HG03439 (cell line): ENCODE results near the gene STPG1.

ENCODE experiments used
- ATAC-seq: cut with Tn5 transposase; IDR thresholded peaks from one replicate; pipeline ENCODE4 v1.9.1; 2021; ENCODE audit warnings: mild to moderate bottlenecking, moderate library complexity; ENCODE audit not compliant: unreplicated experiment

STPG1 gene

GRCh38 chr1:24427545-24427862 lies 13.9 kb upstream of the STPG1 start:
- no peak for ATAC-seq

DNA sequence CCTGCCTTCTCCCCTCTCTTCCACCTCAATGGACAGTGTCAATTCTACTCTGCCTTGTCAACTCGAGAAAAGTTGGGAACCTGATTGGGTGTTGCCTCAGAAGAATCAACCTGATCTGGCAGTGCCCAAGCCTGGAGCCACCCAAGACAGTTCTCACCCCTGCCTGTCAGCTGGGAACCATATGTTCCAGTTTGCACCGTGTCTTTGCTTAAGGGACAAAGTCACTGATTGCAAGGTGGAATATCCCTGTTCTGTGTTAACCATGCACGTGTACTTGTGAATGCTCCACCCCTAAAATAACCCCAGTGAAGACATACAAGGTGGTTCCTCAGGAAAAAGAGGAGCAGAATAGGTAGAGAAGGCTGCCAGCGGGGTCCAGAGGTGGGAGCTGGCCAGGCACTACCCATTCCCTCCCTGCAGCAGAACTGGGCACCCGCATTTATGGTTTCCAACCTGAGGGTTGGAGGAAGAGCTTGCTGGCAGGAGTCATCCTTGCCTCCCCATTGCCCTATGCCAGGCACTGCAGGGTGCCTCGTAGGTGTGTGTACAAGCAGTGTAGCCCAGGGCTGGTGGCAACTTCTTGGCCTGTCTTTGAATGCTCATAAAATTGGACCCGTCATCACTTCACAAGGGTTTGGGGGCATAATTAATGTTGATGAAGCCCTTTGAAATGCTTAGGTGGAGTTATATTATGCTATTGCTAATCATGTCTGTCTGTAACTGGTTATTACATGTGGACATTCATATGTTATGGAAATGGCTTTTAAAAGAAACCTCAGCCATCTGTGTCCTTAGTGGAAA lies 13.4 kb upstream of the STPG1 start:
- no peak for ATAC-seq

- ATAC-seq: no peak
Measured at GRCh38 chr1:24425922-24426321, 12.3 kb upstream of the STPG1 start.

GRCh38 chr1:24425441-24425840 lies 11.9 kb upstream of the STPG1 start:
- ATAC-seq: no peak

GRCh38 chr1:24424990-24425389 lies 11.4 kb upstream of the STPG1 start:
- no peak for ATAC-seq

- ATAC-seq: no peak
Measured at GRCh38 chr1:24424207-24424606, 10.6 kb upstream of the STPG1 start.

GRCh38 chr1:24421502-24421901 lies 7.9 kb upstream of the STPG1 start:
- no peak for ATAC-seq

GRCh38 chr1:24420547-24420946 lies 7.0 kb upstream of the STPG1 start:
- no peak for ATAC-seq

DNA sequence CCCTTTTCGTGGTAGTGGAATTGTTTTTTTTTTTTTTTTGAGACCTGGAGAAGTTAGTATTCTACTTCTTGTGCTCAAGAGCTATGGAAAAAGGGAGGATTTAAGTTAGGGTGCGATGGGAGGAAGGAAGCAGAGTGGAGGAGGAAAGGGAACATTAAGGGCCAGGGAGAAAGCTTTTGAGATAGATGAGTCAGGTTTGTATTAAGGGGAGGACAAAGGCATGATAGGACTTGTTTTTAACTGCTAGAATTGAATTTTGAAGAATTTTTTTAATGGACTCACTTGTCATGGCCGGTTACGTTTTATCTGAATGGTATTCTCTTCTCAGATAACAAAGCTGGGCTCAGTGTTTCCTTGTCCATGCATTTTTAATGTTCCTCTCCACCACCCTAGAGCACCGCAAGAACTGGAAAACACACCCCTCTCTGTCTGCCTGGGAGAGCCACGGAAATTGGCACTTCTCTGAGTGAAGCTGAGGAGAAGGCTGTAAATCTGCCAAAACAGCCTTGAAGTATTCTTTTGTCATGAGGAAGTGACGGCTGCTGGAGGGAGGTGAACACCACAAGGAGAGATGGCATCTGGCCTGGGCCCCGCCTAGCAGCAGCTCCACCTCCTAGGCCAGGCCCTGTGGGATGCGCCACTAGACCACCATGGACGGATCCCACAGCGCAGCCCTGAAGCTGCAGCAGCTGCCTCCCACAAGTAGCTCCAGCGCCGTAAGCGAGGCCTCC lies 5.5 kb upstream of the STPG1 start:
- ATAC-seq: no peak

DNA sequence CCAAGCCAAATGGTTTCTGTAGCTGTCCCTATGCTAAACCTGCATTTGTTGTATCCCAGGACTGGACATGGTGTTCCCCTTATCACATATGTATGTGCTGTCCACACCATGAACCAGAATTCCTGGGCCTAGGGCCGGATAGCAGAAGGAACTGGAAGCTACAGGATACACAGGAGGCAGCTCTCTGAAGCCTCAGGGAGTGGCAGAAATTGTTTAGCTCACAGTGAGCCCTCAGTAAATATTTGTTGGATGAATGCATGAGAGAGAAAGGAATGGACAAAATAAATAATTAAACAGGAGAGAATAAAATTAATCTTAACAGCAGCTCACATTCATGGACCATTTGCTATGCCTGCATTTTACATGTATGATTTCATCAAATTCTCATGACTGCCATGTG lies 4.1 kb upstream of the STPG1 start:
- ATAC-seq: no peak

DNA sequence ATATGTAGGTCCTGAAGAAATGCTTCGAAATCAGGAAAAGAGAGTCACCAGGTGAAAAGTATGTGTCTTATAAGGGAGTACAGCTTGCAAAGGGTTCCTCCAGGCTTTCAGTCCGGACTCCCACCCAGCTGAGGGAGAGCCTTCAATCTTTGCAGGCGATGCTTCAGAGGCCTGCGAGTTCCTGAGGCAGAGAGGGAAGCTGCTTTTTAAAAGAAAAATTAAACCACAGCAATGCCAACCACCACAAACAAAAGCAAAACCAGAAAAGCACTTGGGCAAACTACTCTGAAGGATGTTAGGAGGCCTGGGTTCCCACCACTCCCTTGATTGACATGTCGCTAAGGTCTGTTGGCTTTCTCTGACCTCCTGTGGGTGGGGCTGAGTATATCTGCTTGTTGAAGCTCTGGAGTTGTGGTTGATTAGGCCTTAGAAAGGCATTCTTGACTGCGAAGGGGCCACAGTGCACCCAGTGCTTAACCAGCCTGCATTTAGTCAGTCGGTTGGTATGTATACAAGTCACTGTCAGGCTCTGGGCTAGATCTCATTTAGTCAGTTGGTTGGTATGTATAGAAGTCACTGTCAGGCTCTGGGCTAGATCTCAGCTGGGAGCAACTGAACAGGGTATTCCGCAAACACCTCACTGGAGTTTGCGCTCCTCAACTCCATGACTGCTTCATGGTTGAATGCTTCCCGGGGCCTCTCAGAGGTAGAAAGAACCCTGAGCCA lies 3.2 kb upstream of the STPG1 start:
- no peak for ATAC-seq

DNA sequence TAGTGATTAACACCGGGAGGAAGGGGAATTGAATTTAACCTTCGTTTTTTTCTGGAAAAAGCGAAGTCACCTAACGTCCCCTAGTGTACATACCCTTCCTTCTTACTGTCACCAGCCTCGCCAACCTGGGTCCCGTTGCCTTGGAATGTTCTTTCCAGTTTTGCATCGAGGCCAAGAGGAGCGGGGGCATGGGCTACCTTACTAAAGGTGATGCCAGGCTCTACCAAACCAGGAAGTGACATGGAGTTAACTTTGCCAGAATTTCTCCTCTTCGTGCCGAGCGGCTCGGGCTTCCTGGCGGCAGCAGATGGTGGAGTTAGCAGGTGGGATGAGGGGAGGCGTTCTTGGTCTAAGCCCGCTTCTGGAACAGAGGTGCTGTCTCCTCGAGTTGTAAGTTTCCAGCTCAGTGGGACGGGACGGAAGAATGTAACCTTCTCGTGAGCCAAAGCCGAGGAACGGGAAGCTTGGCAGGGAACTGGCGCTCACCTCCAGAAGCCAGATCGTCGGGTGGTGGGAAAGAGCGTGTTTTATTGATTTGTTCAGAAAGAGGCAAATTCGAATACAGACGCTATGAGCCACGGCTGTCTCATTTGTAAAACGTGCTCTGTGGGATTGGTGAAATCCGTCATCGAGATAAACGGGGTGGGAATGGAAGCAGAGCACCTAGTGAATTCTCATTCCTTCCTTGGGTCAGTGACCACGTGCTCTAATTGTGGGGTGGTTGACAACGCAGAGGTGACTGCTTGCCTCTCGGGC lies 2.5 kb upstream of the STPG1 start:
- ATAC-seq: peak; percentile 7

DNA sequence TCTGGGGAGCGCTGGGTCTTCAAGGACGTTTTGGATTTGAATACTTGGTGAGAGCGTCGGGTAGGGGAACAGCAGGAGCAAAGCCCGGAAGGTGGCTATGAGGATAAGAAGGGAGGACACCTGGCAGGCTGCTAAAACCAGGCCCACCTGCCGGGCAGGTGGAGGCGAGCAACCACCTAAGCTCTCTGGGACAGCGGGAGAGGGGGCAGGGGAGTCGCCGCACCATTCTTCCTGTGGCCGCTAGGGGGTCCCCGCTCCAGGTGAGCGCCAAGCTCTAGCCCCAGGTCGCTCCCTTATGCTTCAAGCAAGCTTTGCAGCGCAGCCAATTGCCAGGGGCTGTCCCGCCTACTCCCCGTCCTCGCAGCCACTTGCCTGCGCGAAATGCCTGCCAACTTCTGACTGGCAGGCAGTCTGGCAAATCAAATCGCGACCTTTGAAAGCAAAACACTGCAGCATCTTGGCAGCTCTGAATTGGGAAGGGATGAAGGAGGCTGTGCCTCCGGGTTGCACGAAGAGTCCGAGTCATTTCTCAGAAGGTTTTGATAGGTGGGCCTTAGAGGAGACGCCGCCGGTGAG lies 1.8 kb upstream of the STPG1 start, which contains the start of gene NIPAL3:
NIPAL3 (plus strand) TSS at position 469 of the 576 bp plus-strand sequence. CDS start 3,746 bp downstream, outside the sequence.
- peak; percentile 83 for ATAC-seq

DNA sequence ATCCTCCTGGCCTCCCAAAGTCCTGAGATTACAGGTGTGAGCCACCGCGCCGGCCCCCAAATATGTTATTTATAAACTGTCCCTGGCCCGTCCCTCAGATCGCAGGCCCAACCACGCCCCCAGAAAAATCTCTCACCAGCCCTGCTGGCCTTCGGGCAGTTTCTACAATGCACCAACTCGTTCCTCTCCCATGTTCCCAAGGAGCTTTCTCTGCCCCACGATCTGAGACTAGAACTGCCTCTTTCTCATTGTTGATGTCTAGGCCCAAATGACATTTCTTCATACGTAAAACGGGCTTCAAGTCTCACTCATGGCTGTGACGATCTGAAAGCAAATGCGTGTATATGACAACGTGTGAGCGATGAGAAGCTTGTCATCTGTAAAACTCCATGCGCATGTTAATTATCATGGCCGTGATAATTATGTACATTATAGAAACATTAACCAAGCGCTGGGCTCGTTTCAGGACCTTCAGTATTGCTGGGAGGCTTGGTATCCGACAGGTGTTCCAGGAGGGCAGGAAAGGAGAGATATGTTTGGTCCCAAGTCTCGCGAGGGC lies 1.3 kb upstream of the STPG1 start:
- no peak for ATAC-seq

GRCh38 chr1:24412408-24412807 lies 1.2 kb downstream of the STPG1 start:
- no peak for ATAC-seq

GRCh38 chr1:24411963-24412362 lies 1.6 kb downstream of the STPG1 start:
- ATAC-seq: no peak

- ATAC-seq: no peak
Measured at GRCh38 chr1:24410750-24411149, 2.8 kb downstream of the STPG1 start.

DNA sequence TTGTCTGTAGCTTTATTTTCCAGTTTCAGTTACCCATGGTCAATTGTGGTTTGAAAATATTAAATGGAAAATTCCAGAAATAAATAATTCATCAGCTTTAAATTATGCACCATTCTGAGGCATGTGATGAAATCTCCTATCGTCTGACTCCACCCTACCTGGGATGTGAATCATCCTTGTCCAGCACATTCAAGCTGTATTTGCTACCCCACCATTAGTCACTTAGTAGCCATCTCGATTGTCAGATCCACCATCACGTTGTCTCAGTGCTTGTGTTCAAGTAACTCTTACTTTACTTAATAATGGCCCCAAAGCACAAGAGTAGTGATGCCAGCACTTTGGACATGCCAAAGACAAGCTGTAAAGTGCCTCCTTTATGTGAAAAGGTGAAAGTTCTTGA lies 4.0 kb downstream of the STPG1 start:
- ATAC-seq: no peak

DNA sequence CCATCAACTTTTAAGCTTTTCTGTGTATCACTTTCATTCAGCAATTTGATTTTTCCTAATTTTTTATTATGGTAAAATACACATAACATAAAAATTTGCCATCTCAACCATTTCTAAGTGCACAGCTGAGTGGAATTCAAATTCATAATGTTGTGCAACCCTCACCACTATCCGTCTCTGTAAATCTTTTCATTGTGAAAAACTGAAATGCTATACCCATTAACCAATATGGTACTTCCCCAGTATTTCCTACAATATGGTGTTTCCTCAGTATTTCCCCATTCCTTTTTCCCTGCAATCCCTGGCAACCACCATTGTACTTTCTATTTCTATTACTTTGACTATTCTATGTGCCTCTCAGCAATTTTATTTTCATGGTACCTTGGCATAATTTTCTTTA lies 6.8 kb downstream of the STPG1 start:
- no peak for ATAC-seq

DNA sequence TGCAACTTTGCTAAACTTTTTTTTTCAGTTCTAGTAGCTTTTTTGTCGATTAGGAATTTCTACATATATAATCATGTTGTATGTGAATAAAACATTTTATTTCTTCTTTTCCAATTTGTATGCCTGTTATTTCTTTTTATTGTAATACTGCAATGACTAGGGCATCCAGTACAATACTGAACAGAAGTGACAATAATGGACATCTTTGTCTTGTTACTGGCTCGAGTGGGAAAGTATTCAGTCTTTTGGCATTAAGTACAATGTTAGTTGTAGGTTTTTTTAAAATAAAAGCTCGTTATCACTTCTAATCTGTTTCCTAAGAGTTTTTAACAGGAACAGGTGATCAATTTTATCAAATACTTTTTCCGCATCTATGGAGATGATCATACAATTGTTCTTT lies 9.8 kb downstream of the STPG1 start:
- ATAC-seq: no peak
